Hematopoietic multipotent progenitor cell treated with erythropoietin and hydrocortisone succinate and interleukin-3 and kit ligand, for 15 days (in vitro differentiated cells): ENCODE data around the gene GGCT.

Experiments
- DNase-seq: peaks from one replicate; pipeline ENCODE4 v3.0.0-alpha.2; 2015; ENCODE audit warnings: low spot score

The GGCT gene

DNA sequence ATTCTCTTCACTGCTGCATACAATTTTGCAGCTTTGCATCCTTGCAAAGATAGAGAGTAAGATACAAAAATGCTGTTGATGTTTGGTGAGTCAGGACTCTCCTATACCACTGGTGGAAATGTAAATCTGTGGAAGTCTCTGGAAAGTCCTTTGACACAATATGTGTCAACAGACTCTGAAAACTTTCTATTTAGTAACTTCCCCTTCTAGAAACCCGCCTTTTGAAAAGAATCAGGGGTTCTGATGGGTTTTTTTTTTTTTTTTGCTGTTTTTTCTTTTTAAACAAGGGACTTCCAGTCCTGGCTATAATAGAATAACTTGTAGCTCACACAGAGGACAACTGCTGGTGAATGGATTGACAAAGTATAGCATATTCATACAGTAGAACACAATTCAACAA, 42.5 kb downstream of the GGCT start:
- no peak for DNase-seq

DNA sequence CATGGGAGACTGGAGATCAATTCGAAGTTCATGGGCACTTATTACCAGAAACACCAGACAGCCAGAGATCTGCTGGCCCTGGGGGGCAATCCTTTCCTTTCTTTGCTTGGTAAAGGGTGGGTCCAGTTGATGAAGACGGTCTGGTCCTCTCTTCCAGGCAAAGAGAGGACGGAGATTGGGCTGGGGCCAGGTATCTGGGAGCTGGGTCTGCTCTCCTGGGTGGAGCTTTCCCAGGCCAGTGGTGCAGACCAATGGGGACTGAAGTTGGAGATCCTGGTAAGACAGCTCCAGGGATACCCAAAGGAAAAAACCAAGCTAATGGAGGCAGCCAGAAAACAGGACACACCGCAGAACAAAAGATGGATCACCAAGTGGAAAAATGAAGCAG, 44.4 kb downstream of the GGCT start:
- DNase-seq, result no peak

DNA sequence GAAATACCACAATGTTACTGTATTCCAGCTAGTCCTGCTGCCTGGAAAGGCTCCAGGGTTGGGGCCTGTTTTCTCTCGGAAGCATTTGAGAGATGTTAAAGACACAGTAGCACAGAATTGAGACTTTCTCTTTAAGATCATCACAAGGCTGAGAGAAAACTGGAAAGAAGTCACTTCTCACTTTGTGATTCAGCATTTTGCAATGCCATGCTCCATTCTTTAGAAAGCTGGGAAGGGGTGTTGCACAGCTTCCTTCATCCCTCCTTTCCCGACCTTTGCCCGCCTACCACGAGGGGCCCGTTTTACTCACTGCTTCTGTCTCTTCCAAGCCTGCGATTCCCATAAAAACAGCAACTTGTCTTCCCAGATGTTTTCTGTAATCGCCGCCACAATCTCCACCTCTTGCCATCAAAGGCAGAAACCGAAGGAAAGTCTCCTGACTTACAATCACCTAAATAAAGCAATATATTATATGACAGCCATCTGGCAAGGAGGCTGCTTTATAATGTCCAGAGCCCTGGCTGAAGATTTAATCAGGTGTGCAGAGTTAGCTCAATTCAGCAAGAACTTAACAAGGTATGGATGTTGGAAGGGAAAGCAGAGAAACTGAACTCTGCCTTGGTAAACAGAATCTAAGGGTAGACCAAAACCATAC, 44.9 kb downstream of the GGCT start:
- DNase-seq, result no peak

DNA sequence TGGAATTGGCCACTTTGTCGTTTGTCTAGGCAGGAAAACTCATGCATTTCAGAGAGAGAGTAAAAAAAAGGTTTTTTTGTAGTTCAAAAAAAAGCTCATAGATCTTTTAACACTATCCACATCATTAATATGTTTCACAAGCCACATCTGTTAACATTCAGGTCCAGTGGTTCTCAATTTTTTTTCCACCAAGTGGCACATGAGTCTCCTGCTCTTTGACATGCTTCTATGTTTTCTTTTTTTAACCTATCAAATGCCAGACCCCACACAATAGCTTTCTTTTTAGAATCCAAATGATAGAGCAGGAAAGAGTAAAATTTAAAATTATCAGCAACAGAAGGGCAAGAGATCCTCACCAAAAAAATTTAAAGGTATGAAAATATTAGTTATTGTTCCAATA, 46.3 kb downstream of the GGCT start:
- no peak for DNase-seq

DNA sequence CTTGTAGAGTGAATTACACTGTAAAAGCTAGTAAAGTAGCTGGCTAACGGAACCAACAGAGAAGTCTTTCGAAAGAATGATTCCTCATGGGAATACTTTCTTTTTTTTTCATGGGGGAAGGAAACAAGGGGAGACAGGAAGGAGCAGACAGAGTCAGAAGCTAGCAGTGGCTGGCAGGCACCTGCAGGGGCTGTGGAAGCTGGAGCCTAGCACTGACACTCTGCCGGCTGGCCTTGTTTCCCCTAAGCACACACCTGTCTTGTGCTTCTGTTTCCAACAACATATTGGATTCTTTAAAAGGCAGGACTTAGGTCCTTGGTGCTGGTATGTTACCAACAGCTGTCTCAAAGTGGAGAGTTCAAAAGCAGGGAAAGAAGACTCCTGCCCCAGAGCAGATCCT, 50.7 kb downstream of the GGCT start:
- DNase-seq, result no peak

DNA sequence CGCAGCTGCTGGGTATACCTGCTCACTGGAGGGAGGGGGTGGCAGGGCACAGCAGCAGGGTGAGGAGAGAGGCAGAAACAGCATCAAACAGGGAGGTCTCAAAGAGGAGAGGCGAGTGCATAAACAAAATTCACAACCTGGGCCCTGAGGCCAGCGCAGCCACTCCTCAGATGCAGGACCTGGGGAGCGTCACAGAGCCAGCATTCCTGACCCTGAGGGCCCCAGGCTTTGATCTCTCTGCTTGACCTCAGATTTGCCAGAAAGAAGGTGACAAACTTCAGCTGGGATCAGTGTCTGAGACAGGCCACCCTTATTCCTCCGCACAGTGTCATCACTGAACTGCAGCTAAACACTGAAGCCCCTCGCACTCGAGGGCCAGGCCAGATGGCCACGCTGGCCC, 51.6 kb downstream of the GGCT start:
- DNase-seq, result no peak

DNA sequence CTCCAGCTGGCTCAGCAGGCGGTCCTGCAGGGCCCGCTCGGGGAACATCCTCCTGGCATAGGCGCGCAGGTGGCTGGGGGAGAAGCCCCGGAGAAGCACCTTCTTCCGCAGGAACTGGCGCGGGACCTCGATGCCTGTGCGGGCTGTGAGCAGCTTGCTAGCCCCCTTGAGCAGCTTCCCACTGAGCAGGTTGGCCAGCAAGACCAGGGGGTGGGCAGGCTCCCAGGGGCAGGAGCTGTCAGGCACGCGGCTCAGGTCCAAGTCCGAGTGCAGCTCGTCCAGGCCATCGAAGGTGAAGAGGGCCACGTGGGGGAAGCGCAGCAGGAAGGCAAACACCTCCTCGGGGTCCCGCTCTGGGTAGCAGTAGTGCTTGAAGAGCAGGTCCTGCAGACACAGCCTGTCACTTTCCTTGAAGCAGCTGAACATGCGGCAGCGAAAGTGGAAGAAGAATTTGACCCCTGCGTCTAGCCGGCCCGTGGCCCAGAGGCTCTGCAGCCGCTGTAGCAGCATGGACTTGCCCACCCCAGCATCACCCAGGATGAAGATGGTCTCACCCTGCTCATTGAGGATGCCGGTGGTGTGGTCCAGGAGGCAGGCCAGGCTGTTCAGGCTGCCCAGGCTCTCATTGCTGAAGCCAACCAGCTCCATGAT, 52.2 kb downstream of the GGCT start:
- no peak for DNase-seq

DNA sequence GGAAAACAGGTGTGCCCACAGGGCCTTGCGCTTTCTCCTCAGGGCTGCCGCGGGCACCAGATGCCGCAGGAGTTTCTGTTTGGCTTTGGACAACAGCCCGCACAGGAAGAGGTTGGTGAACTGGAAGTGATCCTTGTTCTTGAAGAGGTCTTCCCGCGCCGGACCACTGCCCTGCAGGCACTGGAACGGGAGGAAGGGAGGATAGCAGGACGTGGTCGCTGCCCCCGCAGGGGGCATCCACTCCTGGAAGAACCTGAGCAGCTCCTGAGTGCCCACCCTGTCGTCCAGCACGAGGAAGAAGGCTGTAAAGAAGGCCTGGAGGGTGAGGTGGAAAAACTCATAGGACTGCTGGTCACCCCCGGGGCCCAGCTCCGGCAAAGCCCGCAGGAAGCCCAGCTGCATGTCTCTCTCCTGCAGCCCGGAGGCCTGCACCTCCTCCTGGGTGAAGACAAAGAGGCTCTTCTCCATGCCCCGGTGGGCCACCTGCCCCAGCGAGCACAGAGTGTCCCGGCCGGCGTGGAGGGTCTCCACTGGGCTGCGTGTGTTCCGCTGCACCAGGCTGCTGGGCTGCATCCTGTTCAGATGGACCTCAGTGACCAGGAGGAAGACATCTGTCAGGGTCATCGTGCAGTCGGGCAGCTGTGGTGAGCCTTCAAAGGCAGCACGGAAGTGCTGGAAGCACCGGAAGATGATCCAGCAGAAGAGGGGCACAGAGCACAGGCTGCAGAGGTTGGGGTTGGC, 52.9 kb downstream of the GGCT start:
- DNase-seq, result no peak

DNA sequence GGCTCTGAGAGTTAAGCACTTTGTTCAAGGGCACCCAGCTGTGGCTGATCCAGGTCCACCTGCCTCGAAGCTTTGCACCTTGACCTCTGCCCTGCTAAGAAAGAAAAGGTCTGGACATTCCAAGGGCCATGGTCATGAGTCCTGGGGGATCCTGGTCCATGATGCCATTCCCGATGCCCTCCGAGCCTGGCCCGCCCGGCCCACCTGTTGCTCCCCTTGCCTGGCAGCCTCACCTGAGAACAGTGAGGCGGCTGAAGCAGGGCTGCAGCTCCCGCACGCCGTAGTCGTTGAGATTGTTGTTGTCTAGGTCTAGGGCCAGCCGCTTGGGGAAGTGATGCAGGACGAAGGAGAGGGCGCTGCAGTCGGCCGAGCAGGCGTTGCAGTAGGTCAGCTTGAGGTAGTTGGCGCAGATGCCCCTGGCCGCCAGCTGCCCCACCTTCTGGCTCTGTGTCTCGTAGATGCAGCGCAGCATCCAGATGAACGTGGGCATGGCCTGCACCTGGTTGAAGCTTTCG, 53.6 kb downstream of the GGCT start:
- DNase-seq, result no peak

DNA sequence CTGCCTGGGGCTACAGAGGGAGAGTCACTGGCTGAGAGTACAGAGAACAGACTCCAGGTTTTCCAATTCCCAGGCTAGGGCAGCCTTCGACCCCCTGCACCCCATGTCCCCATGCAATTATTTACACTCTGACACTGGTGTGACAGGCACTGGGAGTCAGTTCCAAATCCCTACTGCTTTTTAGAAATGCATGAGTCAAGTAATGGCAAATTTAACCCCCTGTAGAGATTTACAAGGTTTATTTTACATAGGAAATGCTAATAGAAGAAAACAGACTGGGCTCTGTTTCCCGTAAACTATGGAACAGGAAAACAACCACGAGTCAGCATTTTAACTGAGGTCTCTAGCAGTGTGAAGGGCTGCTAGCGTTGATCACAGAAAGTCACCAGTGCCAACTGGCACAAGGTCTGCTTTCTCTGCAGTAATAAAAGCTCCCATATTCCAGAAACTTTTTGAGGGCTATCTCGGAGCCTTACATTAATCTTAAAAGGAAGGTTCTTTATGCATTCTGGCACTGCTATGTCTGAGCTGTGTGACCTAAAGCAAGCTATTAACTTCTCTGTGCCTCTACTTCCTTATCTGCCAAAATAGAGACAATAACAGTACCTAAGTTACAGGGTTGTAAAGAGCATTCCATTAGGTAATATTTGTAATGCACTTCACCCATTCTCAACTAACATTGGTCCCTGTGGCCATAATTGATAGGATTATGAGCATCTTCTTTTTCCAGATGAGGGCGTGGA, 54.2 kb downstream of the GGCT start:
- DNase-seq, result no peak

DNA sequence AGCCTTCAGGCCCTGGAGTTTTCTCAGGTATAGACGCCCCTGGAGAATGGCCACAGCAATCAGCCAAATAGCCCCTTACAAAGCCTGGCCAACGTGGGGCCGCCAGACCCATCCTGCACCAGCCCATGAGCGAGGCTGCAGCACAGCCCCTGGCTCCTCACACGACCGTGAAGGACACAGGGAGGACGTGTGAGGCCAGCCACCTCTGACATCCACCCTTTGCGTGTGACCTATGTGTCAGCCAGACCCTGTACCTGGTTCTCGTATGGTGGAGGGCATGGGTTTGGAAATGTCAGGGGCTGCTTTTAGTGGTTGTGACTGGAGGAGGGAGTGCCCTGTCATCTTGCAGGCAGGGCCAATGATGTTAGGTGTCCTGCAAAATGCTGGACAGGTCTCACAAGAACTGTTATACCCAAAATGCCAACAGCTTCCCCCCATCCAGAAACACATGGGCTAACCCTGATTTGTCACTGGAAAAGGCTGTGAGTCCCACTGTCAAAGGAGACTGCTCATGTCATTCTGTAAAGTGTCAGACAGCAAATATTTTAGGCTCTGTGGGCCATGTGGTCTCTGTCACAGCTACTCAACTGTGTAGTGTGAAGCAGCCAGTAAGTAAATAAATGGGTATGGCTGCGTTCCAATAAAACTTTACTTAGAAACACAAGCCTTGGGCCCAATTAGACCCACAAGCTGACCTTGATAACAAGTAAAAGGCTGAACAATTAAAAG, 56.0 kb downstream of the GGCT start:
- DNase-seq, result no peak

DNA sequence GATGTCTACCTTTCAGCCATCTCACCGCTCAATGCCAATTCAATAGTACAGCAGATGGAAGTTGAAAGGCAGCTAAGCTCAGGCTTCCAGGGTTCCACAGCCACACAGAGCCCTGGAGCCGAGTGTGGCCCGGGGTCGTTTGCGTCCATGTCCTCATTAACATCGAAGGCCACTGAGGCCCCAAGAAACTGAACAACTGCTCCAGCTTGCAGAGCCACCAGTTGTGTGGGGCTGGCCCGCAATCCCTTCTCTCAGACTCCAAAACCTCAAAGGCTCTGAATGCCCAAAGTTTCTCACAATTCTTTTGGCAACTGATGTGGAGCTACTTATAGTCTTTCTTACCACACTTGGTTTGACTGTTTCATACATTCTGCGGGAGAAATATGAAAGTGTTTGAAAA, 57.2 kb downstream of the GGCT start:
- no peak for DNase-seq
